Uterus (tissue), 4 donors: ENCODE data around the gene XRN2. TPM values are rescaled to one million over a fixed set of nuclear protein-coding genes. Genes with fewer than 3 reads are reported as not detected.

Source experiments
- DNase-seq, 2 donors: peaks; one replicate each; pipeline ENCODE4 v3.0.0-alpha.2; 2019 to 2020
- H3K27ac ChIP-seq, 2 donors: fragments of 200-600 bp; sonication (generic); 1 replicate in 1 of 2; 2 replicates in 1 of 2; pipeline ENCODE4 v1.5.1; 2016 to 2018
- H3K27me3 ChIP-seq, 2 donors: fragments of 200-600 bp; sonication (generic); one replicate each; pipeline ENCODE4 v1.5.1; 2018 to 2019; ENCODE audit warnings: control low read depth in 1 of 2
- H3K36me3 ChIP-seq, 2 donors: fragments of 200-600 bp; sonication (generic); one replicate each; pipeline ENCODE4 v1.5.1; 2019; ENCODE audit warnings: control low read depth in 1 of 2
- H3K4me1 ChIP-seq, 2 donors: fragments of 200-600 bp; sonication (generic); one replicate each; pipeline ENCODE4 v1.5.1; 2018 to 2019; ENCODE audit warnings: control low read depth in 1 of 2
- H3K4me3 ChIP-seq, 2 donors: fragments of 200-600 bp; sonication (generic); 1 replicate in 1 of 2; 2 replicates in 1 of 2; pipeline ENCODE4 v1.5.1; 2018 to 2019; ENCODE audit warnings: mild to moderate bottlenecking in 1 of 2
- H3K9me3 ChIP-seq, 2 donors: fragments of 200-600 bp; sonication (generic); one replicate each; pipeline ENCODE4 v1.5.1; 2019; ENCODE audit warnings: control low read depth in 1 of 2
- POLR2A ChIP-seq, 2 donors: fragments of 450-650 bp; IDR thresholded peaks; one replicate each; pipeline ENCODE4 v1.6.1; 2016; ENCODE audit warnings: antibody characterized with exemption in 2 of 2, mild to moderate bottlenecking in 1 of 2, moderate library complexity in 1 of 2
- intact Hi-C: fragments of 100-400 bp; cut with DNase I; formaldehyde crosslinking; loops from one replicate; pipeline ENCODE4 v1.15.1; 2023; ENCODE audit warnings: low total_unique reads
- total RNA-seq, 4 donors: library from RNA; depleted of rRNA in 3 of 4; stranded (reverse); fragments of >200 nt in 3 of 4; gene quantifications; one replicate each; pipeline versions ENCODE4 v1.1.0 to v1.2.4, GENCODE V29; 2014 to 2023
- TF ChIP-seq, protein P1 (sequence below), 4 experiments: fragments of 200-600 bp in 2 of 4; fragments of 450-650 bp in 2 of 4; sonication (generic) in 2 of 4; IDR thresholded peaks; one replicate each; pipeline ENCODE4 v1.5.1; 2016 to 2019; ENCODE audit warnings: antibody characterized with exemption in 4 of 4, mild to moderate bottlenecking in 2 of 4, moderate library complexity in 1 of 4
- donor health status: DM: yes; HTN: yes; CAD: no.

The XRN2 gene
- total RNA-seq, 4 donors from 2014 or later = 32.6 to 100 (median 51.7) TPM

- no peak for DNase-seq
- no peaks in the 10 kb centered on the region for H3K36me3 ChIP-seq
- peaks cover 9 to 58% of the 10 kb centered on the region in 2 donors for H3K27me3 ChIP-seq
- intact Hi-C loops = no loop called here
- H3K4me3 ChIP-seq = no peak overlapping the region
- H3K27ac ChIP-seq = no peak overlapping the region
- TF ChIP-seq POLR2A (IDR thresholded peaks at IDR 0.05) = no peak
- TF ChIP-seq, protein P1, sequence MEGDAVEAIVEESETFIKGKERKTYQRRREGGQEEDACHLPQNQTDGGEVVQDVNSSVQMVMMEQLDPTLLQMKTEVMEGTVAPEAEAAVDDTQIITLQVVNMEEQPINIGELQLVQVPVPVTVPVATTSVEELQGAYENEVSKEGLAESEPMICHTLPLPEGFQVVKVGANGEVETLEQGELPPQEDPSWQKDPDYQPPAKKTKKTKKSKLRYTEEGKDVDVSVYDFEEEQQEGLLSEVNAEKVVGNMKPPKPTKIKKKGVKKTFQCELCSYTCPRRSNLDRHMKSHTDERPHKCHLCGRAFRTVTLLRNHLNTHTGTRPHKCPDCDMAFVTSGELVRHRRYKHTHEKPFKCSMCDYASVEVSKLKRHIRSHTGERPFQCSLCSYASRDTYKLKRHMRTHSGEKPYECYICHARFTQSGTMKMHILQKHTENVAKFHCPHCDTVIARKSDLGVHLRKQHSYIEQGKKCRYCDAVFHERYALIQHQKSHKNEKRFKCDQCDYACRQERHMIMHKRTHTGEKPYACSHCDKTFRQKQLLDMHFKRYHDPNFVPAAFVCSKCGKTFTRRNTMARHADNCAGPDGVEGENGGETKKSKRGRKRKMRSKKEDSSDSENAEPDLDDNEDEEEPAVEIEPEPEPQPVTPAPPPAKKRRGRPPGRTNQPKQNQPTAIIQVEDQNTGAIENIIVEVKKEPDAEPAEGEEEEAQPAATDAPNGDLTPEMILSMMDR (IDR thresholded peaks at IDR 0.05) = no peak
- H3K4me1 ChIP-seq = no peaks in the 10 kb centered on the region
- no peaks in the 10 kb centered on the region for H3K9me3 ChIP-seq
Measured at GRCh38 chr20:21394551-21394950, 91.4 kb downstream of the XRN2 start.

DNA sequence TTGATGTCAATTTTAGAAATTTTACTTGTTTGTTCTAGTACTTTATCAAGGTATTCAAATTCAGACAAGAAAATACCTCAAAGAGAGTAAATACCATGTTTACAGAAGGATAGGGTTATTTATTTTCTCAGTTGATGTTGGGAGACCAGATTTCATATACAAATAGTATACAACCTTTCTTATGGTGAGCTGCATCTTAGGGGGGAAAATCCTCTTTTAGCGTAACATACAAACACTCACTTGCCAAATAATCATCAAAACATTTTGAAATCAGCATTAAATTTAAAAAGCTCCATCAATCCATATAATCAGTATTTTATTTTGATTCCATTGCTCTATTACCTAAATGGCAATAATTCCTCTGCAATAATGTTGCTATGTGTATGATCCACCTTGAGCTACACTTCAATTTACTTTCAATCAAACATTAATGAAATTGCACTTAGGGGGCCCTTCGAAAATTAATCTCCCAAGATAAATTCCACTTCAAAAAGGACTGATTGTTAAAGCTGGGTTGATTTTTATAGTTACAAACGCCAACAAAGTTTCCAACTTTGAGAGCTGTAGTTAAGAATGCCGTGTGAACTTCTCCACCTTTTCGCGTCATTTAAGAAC, 92.0 kb downstream of the XRN2 start:
- no peaks in the 10 kb centered on the region for H3K36me3 ChIP-seq
- H3K27me3 ChIP-seq = peaks cover 11 to 64% of the 10 kb centered on the region in 2 donors
- DNase-seq = no peak
- H3K4me3 ChIP-seq = no peak overlapping the region
- H3K9me3 ChIP-seq = no peaks in the 10 kb centered on the region
- H3K4me1 ChIP-seq = no peaks in the 10 kb centered on the region
- no peak overlapping the region for H3K27ac ChIP-seq
- intact Hi-C loops = no loop called here
- no peak for TF ChIP-seq POLR2A (IDR thresholded peaks at IDR 0.05)
- TF ChIP-seq, protein P1 (IDR thresholded peaks at IDR 0.05) = no peak

DNA sequence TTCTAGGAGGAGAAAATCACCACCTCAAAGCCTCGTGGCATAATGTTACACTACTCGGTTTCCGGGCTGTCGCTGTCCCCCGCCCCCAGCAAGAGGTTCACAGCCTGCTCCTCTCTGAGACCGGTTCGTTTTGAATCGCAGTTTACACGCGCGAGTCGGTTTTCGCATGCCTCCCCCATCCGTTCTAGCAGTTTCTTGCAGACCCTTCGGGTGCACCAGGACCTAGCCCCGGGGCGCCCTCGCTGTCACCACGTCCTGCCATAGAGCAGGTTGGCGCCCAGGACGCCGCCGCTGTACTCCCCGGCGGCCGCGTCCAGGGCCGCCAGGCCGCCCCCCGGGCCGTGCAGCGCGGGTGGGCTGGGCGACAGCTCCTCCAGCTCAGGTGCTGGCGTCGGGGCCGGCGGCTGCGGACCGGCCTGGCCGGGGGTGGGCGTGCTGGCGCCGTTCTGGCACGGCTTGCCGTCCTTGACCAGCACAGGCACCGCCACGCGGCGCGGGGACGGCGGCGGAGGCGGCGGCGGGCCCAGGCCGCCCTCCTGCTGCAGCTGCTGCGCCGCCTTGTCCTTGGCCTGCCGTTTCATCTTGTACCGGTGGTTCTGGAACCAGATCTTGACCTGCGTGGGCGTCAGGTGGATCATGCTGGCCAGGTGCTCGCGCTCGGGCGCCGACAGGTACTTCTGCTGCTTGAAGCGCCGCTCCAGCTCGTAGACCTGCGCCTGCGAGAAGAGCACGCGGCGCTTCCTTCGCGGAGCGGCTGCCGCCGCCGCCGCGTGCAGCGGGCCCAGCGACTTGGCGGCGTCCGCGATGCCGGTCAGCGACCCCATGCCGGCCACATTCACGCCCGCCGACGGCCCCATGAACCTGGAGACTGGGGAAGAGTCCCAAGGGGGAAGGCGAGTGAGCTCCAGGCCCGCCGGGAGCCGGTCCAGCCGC, 92.8 kb downstream of the XRN2 start:
- Histone ChIP-seq H3K4me3 (no peak overlapping the region), H3K9me3 (no peaks in the 10 kb centered on the region), H3K36me3 (no peaks in the 10 kb centered on the region), H3K27ac (no peak overlapping the region), H3K27me3 (peaks cover 11 to 72% of the 10 kb centered on the region in 2 donors), H3K4me1 (no peaks in the 10 kb centered on the region)
- DNase-seq = no peak
- intact Hi-C loops = no loop called here
- TF ChIP-seq, protein P1 (IDR thresholded peaks at IDR 0.05) = no peak
- TF ChIP-seq POLR2A (IDR thresholded peaks at IDR 0.05) = no peak

- intact Hi-C loops = no loop called here
- H3K4me1 ChIP-seq = no peaks in the 10 kb centered on the region
- H3K27me3 ChIP-seq = peaks cover 11 to 78% of the 10 kb centered on the region in 2 donors
- no peaks in the 10 kb centered on the region for H3K36me3 ChIP-seq
- no peaks in the 10 kb centered on the region for H3K9me3 ChIP-seq
- H3K4me3 ChIP-seq = no peak overlapping the region
- TF ChIP-seq POLR2A (IDR thresholded peaks at IDR 0.05) = no peak
- TF ChIP-seq, protein P1 (IDR thresholded peaks at IDR 0.05) = no peak
- H3K27ac ChIP-seq = no peak overlapping the region
- DNase-seq = no peak
Measured at GRCh38 chr20:21396599-21397340, 93.6 kb downstream of the XRN2 start.
